HG02571 (cell line): Measurements from ENCODE around the gene HSPA1L.
"Not testable (repeated sequence)": the region's sequence is repeated elsewhere in the genome, so short reads cannot be mapped to it uniquely, and the experiment has no call there.

Source experiments
- ATAC-seq: cut with Tn5 transposase; IDR thresholded peaks from one replicate; pipeline ENCODE4 v1.9.1; 2021; ENCODE audit warnings: mild to moderate bottlenecking, moderate library complexity; ENCODE audit not compliant: unreplicated experiment

The HSPA1L gene

DNA sequence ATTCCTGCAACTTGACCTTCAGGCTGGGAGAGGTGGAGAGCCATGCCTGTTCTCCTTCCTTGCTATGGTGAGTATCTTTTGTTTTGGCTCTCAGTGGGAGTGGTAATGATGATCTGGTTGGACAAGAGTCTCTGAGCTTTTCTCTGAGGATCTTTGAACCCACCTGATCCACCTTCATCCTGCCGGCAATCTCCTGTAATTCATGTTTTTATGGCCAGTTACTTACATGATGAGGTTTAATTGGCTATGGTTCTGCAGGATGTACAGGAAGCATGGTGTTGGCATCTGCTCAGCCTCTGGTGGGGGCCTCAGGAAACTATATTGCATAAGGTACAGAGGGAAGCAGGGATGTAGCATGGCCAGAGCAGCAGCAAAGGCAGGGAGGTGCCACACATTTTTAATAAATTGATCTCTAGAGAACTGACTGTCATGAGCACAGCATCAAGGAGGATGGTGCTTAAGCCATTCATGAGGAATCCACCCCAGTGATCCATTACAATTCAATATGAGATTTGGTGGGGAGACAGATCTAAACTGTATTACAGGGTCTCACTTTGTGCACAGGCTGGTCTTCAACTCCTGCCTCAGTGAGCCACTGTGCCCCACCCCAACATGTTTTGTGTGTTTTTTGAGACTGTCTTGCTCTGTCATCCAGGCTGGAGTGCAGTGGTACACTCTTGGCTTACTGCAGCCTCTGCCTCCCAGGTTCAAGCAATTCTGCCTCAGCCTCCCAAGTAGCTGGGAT lies 22.5 kb upstream of the HSPA1L start:
- no peak for ATAC-seq

DNA sequence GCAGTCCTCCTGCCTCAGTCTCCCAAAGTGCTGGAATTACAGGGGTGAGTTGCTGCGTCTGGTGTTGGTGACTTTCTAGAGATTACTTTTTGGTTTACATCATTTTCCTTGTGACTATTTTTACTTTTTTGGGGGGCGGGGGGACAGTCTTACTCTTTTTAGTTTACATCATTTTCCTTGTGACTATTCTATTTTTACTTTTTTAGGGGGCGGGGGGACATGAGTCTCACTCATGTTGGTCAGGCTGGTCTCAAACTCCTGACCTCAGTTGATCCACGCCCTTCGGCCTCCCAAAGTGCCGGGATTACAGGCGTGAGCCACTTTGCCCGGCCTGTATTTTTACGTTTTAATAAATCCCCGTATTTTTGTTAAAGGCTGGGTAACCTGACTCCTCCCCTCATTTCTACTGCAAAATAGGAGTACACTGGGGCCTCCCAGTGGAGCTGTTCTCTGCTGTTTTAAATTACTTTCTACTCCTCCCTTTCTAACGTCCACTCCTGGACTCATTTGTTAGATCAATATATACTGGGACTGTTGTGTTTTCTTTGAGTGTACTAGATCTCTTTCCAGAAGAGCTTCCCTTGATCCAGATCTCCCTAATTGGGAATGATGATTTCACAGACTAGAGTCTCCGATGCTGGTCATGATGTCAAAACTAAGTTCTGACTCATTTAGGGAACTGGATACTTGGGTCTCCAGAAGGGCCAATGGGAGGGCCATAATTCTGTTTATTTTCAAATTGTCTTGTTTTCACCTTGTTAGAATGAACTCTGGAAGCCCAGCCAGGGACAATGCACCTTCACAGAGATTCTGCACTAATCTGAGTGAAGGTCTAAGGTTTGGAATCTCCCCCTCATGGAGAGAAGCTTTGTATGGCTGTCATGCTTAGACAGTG lies 21.6 kb upstream of the HSPA1L start:
- no peak for ATAC-seq

DNA sequence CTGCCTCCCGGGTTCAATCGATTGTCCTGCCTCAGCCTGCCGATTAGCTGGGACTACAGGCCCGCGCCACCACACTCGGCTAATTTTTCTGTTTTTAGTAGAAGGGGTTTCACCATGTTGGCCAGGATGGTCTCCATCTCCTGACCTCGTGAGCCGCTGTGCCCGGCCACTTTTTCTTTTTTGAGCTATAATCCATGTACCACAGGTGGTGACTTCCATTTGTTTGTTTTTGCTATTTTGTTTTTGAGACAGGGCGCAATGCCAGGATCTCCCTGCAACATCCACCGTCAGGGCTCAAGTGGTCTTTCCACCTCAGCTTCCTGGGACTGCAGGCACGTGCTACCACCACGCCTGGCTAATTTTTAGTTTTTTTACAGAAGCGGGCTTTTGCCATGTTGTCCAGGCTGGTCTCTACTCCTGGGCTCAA lies 21.0 kb upstream of the HSPA1L start:
- no peak for ATAC-seq

DNA sequence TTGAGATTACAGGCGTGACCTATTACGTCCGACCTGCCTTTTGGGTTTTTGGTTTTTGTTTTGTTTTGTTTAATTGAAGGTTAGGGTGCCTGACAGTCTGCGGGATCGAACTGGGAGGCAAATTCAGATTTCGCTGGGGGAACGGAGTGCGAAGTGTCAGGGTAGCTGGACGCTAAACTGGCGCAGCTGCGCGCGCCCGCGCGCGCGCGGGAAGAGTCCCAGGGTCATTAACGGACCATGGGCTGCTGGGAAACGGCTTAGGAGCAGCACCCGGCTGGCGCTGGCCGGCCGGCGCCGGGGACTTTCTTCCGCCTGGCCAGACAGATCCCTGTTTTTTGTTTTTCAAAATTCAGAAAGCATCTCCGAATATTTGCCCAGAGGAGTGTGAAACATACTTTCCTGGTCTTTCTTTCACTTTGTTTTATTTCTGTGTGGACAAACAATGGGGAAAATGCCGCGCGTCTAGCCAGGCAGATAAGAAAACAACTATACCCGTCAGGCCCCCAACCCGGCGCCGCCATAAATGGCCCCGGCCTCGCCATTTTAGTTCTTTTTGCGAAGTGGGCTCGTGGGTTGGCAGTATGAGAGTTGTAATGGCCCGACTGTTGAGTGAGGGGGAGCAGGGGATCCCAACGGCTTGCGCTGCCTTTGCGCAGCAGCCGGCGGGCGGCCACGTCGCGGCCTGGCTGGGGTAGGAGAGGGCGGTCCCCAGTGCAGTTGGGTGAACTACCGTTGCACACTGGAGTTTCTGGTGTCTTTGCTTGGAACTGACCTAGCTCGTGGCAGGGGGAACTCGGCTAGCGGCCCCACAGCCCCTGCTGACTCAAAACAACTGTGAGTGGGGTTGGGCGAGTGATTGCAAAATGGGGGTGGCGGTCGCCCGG lies 19.5 kb upstream of the HSPA1L start:
- peak; percentile 45 for ATAC-seq

DNA sequence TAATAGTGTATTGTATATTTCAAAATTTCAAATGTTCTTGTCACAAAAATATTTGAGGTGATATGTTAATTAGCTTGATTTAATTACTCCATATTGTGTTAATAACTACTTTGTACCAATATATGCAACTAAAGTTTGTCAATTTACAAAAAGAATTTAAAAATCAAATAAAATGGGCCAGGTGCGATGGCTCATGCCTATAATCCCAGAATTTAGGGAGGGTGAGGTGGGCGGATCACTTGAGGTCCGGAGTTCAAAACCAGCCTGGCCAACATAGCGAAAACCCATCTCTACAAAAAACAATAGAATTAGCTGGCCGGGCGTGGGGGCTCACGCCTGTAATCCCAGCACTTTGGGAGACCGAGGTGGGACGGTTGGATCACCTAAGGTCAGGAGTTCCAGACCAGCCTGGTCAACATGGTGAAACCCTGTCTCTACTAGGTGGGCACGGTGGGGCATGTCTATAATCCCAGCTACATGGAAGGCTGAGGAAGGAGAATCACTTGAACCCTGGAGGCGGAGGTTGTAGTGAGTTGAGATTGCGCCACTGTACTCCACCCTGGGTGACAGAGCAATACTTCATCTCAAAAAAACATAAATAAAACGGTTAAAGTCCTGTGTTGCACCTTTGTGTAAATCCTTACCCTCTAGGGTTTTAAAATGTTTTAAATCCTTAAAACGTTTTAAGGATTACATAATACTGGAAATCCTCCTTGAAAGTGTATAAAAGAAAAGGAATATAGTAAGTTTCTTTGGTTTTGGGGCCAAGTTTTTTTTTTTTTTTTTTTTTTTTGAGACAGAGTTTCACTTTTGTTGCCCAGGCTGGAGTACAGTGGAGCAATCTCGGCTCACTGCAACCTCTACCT lies 16.5 kb upstream of the HSPA1L start:
- no peak for ATAC-seq

DNA sequence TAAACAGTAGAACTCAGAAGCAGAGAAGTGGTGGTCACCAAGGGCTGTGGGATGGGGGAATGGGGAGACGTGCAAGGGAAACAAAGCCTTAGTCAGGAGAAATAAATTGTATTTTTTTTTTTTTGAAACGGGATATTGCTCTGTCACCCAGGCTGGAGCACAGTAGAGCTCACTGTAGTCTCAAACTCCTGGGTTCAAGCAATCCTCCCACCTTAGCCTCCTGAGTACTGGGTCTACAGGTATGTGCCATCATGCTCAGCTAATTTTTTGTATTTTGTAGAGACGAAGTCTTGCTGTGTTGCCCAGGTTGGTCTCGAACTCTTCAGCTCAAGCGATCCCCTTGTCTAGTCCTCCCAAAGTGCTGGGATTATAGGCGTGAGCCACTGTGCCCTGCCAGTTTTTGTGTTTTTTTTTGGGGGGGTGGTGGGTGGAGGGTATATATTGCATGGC lies 15.8 kb upstream of the HSPA1L start:
- no peak for ATAC-seq

DNA sequence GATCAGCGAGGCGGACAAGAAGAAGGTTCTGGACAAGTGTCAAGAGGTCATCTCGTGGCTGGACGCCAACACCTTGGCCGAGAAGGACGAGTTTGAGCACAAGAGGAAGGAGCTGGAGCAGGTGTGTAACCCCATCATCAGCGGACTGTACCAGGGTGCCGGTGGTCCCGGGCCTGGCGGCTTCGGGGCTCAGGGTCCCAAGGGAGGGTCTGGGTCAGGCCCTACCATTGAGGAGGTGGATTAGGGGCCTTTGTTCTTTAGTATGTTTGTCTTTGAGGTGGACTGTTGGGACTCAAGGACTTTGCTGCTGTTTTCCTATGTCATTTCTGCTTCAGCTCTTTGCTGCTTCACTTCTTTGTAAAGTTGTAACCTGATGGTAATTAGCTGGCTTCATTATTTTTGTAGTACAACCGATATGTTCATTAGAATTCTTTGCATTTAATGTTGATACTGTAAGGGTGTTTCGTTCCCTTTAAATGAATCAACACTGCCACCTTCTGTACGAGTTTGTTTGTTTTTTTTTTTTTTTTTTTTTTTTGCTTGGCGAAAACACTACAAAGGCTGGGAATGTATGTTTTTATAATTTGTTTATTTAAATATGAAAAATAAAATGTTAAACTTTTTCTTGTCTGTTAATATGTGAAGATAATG lies 14.7 kb upstream of the HSPA1L start:
- ATAC-seq, result no peak

DNA sequence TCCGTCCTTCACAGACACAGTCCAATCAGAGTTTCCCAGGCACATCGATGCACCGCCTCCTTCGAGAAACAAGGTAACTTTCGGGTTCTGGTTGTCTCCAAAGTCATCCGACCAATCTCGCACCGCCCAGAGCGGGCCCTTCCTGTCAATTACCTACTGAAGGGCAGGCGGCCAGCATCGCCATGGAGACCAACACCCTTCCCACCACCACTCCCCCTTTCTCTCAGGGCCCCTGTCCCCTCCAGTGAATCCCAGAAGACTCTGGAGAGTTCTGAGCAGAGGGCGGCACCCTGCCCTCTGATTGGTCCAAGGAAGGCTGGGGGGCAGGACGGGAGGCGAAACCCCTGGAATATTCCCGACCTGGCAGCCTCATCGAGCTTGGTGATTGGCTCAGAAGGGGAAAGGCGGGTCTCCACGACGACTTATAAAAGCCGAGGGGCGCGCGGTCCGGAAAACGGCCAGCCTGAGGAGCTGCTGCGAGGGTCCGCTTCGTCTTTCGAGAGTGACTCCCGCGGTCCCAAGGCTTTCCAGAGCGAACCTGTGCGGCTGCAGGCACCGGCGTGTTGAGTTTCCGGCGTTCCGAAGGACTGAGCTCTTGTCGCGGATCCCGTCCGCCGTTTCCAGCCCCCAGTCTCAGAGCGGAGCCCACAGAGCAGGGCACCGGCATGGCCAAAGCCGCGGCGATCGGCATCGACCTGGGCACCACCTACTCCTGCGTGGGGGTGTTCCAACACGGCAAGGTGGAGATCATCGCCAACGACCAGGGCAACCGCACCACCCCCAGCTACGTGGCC lies 12.4 kb upstream of the HSPA1L start, which contains the start of gene HSPA1B:
Gene HSPA1B (plus strand): TSS at position 453 of the 794 bp plus-strand sequence. CDS start 213 bp downstream, at position 666.
- peak; percentile 69 for ATAC-seq

DNA sequence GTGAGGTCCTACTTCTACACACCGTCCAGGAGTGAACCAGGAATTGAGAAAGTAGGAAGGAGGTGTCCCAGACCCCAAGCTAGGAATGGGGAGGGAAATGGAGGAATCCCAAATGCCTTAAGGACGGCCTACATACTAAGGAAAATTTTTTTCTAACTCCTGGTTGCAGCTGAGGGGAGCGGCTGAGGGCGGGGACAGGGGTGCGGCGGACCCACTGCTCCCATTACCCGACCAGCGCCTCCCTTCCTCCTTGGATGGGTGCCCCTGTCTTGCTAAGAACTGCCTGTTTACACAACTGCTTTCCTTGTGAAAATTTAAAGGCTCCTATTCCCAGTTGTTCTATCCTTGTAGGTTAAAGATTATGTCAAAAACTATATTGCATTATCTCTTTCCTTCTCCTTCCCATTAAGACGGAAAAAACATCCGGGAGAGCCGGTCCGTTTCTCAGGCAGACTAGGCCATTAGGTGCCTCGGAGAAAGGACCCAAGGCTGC lies 11.8 kb upstream of the HSPA1L start:
- no peak for ATAC-seq

DNA sequence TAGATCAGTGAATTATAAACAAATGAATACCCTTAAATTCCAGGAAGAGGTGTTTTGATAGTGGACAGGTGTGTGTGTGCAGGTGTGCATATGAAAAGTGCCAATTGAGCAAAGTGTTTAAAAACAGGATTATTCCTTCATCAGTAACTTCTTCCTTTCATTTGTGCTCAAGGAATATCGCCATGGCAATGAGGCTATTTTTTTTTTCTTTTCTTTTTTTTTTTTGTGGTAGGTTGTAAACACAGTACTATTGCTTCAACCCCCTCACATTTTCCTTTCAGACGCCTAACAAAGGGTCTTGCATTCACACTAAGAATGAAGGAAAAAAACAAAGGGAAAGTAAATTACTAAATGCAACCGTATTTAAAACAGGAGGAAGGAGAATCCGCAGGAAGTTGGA lies 10.5 kb upstream of the HSPA1L start:
- no peak for ATAC-seq

DNA sequence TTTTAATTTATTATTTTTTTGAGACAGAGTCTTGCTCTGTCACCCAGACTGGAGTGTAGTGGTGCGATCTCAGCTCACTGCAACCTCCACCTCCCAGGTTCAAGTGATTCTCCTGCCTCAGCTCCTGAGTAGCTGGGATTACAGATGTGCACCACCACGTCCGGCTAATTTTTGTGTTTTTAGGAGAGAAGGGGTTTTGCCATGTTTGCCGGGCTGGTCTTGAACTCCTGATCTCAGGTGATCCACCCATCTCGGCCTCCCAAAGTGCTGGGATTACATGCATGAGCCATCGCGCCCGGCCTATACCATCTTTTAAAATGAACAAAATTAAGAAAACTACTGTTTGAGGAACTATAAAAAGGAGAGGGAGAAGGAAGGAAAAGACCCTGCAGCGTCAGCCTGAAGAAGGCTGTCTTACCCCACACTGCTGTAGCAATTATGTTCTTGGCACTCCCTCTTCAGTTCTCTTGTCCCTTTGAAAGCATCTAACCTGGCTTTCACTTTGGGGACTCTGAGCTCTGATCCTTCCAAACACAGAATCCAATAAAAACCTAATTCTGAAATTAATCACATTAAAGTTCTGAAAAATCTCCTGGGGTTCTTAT lies 8.6 kb upstream of the HSPA1L start:
- ATAC-seq, result not testable (repeated sequence)

DNA sequence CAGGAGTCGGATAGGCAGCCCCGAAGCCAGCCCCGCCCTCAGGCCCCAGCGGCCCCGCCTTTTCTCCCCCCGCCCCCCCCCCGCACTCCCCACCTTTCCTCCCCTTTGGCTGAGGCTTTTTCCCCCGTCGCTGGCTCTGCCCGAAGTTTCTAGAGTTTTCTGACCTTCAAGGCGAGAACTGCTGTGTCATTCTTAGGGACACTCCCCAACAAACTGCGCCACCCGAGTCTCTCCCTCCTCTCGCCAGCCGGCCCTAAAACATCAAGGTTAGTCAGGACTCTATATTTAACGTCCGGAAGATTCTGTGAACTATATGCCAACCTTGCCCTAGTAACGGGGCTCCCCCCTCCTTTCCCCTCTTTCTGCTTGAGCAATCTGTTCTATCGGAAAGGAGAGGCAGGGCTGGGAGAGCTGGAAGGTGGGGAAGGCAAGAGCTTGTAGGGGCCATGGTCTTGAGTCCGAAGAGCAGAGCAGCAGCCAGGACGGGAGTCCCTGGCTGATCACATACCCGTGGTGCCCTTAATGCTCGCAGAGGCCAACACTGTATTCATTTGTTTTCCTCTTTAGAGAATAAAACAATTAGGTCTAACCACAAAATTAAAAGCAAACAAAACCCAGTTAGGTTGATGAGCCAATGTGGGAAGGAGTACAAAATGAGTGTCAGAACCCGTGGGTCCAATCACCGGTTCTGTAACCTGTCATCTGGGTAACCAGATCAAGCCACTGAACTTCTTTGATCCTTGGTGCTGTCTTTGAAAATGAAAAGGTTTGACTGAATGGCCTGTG lies 7.1 kb upstream of the HSPA1L start:
- ATAC-seq, result peak; percentile 39

DNA sequence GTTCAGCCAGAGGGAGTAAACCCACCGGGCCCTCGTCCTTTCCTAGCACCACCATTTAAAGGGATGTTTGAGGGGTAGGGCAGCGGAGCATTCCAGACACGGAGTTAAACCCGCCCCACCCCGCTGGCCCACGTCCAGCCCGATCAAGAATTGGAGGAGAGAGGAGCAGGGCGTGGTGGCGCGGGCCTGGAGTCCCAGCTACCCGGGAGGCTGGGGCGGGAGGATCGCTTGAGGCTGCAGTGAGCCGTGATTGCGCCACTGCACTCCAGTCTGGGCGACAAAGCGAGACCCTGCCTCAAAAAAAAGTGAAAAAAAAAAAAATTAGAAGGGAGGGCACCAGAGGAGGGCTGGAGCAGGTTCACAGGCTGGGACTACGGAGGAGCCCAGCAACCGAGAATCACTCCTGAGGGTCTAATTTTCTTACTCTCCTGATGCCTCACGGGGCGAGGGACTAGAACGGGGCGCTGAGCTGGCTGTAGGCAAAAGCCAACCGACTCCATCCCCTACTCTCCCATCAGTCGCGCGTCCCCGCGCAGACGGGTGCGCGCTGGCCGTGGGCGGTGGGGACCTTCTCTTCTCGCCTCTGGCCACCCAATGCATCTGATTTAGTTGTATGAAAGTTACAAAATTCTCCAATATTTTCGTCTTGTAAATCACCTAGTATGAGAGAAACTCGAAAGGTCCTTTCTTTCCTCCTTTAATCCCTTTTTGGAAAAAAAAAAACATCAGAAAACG lies 6.4 kb upstream of the HSPA1L start:
- peak; percentile 56 for ATAC-seq

DNA sequence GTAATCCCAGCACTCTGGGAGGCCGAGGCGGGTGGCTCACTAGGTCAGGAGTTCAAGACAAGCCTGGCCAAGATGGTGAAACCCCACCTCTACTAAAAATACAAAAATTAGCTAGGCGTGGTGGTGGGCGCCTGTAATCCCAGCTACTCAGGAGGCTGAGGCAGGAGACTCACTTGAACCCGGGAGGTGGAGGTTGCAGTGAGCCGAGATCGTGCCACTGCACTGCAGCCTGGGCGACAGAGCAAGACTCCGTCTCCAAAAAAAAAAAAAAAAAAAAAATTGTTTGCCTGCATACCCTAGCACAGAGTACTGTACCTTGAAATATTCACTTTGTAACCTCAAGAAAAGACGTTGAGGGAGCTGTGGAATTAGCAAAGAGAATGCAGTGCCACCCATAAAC lies 5.3 kb upstream of the HSPA1L start:
- not testable (repeated sequence) for ATAC-seq

DNA sequence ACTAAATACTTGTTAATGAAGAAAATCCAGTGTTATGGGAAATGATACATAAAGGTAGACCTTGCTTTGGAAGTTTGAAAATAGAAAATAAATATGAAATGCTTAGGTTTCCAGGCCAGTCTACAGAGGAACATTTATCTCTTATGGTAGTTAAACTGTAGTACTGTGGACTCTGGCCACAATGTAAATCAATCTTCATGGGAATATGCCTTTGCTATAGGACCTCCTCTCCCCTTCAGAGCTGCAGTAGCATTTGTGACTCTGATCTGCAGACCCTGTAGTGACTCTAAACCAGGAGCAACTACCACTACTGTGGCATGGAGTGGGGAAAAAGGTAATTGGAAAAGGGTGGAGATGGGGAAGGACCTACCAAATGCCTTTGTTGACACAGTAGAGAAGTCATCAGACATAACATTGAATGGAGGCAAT lies 4.8 kb upstream of the HSPA1L start:
- ATAC-seq, result no peak

DNA sequence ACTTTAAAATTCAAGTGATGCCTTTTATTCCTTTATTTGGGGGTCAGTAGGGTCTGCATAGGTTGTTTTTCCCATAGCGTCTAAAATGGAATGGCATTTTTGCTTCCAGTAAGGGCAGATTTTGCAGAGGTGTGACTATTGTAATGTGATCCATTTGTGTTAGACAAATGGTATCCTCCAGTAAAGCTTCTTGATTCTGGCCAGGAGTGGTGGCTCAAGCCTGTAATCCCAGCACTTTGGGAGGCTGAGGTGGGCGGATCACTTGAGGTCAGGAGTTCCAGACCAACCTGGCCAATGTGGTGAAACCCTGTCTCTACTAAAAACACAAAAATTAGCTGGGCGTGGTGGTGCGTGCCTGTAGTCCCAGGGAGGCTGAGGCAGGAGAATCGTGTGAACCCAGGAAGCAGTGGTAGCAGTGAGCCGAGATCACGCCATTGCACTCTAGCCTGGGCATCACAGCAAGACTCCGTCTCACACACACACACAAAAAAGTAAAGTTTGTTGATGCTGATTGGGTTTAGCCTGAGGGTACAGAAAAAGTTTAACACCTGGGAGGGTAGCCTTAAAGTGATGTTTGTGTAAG lies 2.9 kb upstream of the HSPA1L start:
- ATAC-seq, result not testable (repeated sequence)
